ENCODE measurements around the gene MDN1.

DNA sequence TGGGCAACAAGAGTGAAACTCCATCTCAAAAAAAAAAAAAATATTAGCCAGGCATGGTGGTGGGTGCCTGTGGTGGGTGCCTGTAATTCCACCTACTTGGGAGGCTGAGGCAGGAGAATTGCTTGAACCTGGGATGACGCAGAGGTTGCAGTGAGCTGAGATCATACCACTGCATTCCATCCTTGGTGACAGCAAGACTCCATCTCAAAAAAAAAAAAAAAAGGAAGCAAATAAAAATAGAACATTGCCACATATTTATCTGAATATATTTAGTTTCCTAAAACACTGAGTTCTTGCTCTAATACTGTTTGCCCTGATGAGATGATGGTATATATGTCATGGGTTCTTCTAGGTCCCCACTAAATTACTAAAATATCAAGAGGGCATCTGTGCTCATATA, 38.4 kb upstream of the MDN1 start:
- TF ChIP-seq, protein P1, sequence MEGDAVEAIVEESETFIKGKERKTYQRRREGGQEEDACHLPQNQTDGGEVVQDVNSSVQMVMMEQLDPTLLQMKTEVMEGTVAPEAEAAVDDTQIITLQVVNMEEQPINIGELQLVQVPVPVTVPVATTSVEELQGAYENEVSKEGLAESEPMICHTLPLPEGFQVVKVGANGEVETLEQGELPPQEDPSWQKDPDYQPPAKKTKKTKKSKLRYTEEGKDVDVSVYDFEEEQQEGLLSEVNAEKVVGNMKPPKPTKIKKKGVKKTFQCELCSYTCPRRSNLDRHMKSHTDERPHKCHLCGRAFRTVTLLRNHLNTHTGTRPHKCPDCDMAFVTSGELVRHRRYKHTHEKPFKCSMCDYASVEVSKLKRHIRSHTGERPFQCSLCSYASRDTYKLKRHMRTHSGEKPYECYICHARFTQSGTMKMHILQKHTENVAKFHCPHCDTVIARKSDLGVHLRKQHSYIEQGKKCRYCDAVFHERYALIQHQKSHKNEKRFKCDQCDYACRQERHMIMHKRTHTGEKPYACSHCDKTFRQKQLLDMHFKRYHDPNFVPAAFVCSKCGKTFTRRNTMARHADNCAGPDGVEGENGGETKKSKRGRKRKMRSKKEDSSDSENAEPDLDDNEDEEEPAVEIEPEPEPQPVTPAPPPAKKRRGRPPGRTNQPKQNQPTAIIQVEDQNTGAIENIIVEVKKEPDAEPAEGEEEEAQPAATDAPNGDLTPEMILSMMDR (IDR thresholded peaks at IDR 0.05; ENCODE audit: borderline replicate concordance, extremely low read depth, low read length, poor library complexity, severe bottlenecking): no peak
- no peak for TF ChIP-seq EZH2 (IDR thresholded peaks at IDR 0.05; ENCODE audit: borderline replicate concordance, low read depth, low read length, severe bottlenecking)

All from DND-41 (cell line).